GM18511 (cell line): Measurements from ENCODE around the gene GNAI2.
"Not testable (repeated sequence)": the region's sequence is repeated elsewhere in the genome, so short reads cannot be mapped to it uniquely, and the experiment has no call there.

Source experiments
- ATAC-seq: cut with Tn5 transposase; IDR thresholded peaks from one replicate; pipeline ENCODE4 v1.9.1; 2021; ENCODE audit warnings: mild to moderate bottlenecking, moderate library complexity; ENCODE audit not compliant: unreplicated experiment

GNAI2 gene

DNA sequence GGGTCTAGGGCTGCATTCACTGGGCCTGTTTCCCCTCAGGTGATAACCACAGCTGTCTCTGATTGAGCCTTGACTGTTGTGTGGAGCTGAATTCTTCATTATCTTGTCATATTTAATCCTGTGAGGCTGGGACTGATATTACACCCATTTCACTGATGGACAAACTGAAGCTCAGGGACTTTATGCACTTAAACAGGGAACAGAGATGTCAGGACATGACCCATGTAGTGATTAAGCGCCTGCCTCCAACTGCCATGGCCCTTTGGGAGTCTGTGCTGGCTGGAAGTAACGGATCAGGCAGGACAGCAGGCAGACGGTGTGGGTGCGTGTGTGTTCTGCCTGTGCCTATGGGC, 7.5 kb downstream of the GNAI2 start:
- ATAC-seq, result no peak

DNA sequence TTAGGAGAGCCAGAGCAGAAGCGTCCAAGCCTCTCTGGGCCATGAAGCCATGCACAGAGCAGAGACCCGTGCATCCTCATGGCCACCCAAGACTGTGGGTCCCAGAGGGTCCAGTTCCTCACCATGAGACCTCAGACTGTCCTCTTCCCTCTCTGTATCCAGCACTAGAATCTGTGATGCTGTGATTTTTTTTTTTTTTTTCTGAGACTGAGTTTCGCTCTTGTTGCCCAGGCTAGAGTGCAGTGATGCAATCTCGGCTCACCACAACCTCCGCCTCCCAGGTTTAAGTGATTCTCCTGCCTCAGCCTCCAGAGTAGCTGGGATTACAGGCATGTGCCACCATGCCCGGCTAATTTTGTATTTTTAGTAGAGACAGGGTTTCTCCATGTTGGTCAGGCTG, 8.8 kb downstream of the GNAI2 start:
- not testable (repeated sequence) for ATAC-seq

DNA sequence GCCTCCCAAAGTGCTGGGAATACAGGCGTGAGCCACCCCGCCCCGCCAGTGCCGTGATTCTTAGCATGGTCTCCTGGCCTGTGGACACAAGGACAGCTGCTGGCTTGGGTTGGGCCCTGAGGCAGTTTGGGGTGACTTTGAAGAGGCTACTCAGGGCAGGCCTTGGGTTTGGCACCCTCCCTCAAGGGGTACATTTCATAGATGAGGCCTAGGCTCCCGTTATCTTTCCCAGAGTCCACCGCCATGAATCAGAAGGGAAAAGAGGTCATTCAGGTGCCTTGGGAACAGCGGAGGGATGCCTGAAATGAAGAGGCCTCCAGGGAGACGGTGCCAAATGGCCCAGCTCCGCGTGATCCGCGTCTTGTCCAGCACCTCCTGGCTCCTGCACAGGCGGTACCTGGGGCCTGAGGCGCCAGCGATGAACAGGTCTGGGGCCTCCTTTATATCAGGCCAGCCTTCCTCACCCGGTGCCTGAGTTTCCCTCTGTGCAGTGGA, 9.3 kb downstream of the GNAI2 start:
- ATAC-seq, result no peak

GRCh38 chr3:50245831-50246516, 10.0 kb downstream of the GNAI2 start:
- ATAC-seq, result peak; percentile 79

- peak; percentile 64 for ATAC-seq
Observed at GRCh38 chr3:50246517-50246954, 10.5 kb downstream of the GNAI2 start.

DNA sequence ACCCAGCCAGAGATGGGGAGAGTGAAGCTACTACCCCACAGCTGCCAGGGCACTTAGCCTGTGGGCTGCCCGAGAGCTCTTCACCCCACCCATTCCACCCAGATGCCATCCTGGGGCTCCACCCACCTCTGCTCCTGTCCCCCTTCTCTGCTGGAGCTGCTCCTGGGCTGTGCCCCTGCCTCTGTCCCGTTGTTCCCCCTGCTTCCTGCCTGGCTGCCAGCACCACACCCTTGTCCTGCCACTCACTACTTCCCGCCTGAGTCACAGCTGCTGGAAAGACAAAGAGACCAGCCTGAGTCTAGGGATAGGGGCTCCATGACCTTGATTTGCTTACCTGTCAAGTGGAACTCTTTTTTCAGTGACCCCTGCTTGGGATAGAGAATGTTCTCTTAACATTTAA, 12.4 kb downstream of the GNAI2 start:
- no peak for ATAC-seq

GRCh38 chr3:50249457-50249856, 13.5 kb downstream of the GNAI2 start:
- no peak for ATAC-seq

GRCh38 chr3:50250514-50250913, 14.5 kb downstream of the GNAI2 start:
- no peak for ATAC-seq

GRCh38 chr3:50251220-50251619, 15.2 kb downstream of the GNAI2 start:
- no peak for ATAC-seq

DNA sequence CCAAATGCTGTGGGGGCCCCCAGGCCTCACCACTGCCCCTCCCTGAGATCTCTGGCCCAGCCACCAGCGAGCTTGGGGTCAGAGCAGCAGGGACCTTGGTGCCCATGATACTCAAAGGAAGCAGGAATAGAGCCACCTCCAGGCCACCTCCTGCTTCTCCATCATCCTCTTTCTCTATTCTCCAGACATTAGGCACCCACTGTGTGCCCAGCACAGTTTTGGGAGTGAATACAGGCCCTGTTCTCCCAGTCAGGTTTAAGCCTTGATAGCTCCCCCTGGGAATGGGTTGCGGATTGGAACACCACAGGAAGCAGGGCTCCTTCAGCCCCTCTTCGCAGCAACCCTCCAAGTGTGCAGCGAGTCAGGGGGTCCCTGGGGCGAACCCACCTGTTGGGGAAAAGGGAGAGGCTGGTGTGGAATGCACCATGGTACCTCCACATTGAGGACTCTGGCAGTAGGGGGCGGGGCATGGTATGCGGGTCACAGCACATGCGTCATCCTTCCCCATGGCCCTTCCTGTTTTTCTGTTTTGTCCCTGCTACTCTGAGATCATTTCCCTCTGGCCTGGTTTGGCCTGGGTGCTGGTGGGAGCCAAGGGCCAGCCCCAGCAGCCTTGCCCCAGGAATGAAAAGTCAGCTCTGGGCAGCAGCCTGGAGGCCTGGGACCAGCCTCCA, 18.7 kb downstream of the GNAI2 start:
- no peak for ATAC-seq

- no peak for ATAC-seq
Observed at GRCh38 chr3:50255251-50255615, 19.2 kb downstream of the GNAI2 start.

GRCh38 chr3:50256978-50257890, 21.2 kb downstream of the GNAI2 start:
- ATAC-seq, result no peak

DNA sequence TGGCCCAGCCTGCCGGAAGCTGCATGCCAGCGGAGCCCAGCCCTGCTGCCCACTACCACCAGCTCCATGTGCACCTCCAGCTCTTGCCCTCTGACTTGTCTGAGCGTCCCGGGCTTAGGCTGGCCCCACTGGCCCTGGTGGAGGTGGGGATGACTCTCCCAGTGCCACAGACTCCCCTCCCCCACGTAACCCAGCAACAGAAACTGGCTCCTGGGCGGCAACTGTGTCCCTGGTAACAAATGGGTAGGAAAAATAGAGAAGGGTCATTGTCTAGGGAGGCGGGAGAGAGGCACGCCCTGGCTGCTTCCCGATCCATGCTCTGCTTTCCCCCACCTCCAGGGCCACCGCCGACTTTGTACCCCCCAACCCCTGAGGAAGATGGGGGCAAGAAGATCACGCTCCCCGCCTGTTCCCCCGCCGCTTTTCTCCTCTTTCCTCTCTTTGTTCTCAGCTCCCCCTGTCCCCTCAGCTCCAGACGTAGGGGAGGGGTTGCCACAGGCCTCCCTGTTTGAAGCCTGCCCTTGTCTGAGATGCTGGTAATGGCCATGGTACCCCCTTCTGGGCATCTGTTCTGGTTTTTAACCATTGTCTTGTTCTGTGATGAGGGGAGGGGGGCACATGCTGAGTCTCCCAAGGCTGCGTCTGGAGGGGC, 22.2 kb downstream of the GNAI2 start:
- no peak for ATAC-seq

GRCh38 chr3:50258979-50259378, 23.0 kb downstream of the GNAI2 start:
- no peak for ATAC-seq

- peak; percentile 38 for ATAC-seq
Observed at GRCh38 chr3:50259432-50260026, 23.5 kb downstream of the GNAI2 start.

DNA sequence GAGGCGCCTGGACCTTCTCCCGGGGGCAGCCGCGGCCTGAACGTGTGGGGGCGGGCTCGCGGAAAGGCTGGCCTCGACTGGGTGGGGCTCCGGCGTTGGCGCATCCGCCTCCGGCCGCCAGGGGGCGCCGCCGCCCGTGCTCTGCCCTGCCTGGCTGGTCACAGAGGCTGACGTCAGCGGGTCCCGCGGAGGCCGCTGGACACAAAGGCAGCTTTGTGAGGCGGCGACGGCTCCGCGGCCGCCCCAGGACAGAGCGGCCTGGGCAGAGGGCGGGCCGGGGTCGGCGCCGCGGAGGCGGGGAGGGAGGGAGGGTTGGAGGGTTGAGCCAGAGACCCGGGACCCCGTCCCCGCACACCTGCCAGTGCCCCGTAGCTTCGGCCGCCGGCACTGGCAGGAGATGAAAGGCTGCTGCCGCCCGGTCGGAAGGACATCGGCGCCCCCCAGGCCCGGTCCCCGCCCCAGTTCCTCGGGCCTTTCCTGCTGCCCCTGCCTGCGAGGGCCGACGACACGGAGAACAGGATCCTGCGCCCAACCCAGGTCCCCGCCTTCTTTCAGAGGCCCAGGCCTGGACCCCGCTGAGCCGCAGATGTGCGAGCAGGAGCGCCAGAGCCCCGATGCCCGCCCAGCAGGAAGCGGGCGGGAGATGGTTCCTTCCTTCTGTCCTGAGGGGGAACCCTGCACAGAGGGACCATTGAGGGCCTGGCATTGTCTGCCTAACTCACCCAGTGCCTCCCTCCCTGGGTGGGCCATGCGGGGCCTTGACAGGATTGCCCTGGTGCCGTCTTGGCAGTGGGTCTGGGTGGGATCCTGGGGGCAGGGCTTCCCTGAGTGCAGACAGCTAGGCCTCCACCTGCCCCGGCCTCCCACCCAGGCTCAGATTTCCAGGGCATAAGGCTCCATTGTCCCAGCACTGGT, 24.3 kb downstream of the GNAI2 start:
- ATAC-seq, result peak; percentile 93

GRCh38 chr3:50260942-50261441, 25.0 kb downstream of the GNAI2 start:
- no peak for ATAC-seq

DNA sequence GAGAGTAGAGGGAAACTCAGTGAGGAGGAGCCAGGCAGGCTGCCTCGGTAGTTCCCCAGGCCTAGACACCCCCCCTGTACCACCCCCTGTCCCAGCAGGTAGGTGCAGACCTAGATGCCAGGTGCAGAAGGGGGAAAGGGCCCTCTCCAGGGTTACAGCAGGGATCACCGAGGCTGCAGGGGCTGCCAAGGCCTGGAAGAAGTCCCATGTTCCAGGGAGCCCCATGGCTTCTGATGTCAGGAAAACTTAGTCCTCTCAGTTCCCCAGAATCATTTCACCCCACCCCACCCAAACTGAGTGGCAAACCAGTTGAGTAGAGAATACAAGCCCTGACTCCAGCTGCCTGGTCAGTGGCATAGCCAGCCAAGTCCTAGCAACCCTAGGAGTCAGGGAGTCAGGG, 25.5 kb downstream of the GNAI2 start:
- no peak for ATAC-seq

DNA sequence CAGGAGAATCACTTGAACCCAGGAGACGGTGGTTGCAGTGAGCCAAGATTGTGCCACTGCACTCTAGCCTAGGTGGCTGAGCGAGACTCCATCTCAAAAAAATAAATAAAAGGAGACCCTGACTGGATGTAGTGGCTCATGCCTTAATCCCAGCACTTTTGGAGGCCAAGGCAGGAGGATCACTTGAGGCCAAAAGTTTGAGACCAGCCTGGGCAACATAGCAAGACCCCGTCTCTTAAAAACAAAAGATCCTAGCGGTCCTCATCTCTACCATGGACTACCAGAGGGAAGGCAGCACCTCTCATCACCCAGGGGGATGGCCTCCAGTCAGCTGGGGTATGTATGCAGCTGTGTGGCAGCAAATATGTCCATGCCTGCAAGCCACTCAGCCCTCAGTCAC, 26.2 kb downstream of the GNAI2 start:
- ATAC-seq, result not testable (repeated sequence)
